AG09319 (cell line): ENCODE data around the gene AGAP5.
"Not testable (repeated sequence)": the region's sequence is repeated elsewhere in the genome, so short reads cannot be mapped to it uniquely, and the experiment has no call there.

ENCODE experiments used
- DNase-seq: peaks from one replicate; pipeline ENCODE4 v3.0.0-alpha.2; 2010; ENCODE audit warnings: low read depth; ENCODE audit errors: extremely low read depth
- TF ChIP-seq, protein P1 (sequence below): IDR thresholded peaks from 2 replicates; pipeline ENCODE4 v1.5.1; 2011; ENCODE audit warnings: low read depth, mild to moderate bottlenecking, inconsistent platforms, low read length, moderate library complexity

Gene AGAP5

GRCh38 chr10:73697675-73698159, at the start of gene AGAP5:
Gene AGAP5, minus strand, starts transcription at chr10:73698109. Its CDS starts 354 bp downstream, at chr10:73697755.
- DNase-seq, result not testable (repeated sequence)

DNA sequence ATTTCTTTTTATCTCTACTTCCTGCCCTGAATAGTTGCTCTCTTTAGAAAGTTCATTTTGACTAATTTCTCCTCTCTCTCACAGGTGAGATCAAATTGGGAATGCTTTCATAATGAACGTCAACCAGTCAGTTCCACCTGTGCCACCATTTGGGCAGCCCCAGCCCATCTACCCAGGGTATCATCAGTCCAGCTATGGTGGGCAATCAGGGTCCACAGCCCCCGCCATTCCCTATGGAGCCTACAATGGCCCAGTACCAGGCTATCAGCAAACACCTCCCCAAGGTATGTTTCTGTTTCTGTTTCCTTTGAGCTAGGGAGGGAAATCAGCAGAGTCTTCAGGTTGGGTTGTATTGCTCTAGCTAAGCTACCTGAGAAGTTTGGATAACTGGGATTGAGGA, 48.8 kb upstream of the AGAP5 start:
- no peak for DNase-seq
- TF ChIP-seq, protein P1, sequence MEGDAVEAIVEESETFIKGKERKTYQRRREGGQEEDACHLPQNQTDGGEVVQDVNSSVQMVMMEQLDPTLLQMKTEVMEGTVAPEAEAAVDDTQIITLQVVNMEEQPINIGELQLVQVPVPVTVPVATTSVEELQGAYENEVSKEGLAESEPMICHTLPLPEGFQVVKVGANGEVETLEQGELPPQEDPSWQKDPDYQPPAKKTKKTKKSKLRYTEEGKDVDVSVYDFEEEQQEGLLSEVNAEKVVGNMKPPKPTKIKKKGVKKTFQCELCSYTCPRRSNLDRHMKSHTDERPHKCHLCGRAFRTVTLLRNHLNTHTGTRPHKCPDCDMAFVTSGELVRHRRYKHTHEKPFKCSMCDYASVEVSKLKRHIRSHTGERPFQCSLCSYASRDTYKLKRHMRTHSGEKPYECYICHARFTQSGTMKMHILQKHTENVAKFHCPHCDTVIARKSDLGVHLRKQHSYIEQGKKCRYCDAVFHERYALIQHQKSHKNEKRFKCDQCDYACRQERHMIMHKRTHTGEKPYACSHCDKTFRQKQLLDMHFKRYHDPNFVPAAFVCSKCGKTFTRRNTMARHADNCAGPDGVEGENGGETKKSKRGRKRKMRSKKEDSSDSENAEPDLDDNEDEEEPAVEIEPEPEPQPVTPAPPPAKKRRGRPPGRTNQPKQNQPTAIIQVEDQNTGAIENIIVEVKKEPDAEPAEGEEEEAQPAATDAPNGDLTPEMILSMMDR, result no peak

DNA sequence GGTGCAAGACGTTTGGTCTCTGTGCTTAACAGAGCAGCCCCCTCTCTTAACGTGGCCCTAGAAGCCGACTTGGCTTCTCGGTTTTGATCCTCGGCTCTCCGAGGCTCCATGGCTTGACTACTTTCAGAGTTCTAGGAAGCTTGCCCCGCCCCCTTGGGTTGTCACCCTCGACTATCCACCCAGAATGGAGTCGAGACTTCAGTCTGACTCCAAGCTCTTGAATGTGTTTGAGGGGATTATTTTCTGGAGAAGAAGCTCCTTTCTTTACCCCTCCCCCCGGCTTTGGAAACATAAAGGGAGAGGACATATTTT, 46.7 kb upstream of the AGAP5 start:
- no peak for DNase-seq
- TF ChIP-seq, protein P1, result no peak

DNA sequence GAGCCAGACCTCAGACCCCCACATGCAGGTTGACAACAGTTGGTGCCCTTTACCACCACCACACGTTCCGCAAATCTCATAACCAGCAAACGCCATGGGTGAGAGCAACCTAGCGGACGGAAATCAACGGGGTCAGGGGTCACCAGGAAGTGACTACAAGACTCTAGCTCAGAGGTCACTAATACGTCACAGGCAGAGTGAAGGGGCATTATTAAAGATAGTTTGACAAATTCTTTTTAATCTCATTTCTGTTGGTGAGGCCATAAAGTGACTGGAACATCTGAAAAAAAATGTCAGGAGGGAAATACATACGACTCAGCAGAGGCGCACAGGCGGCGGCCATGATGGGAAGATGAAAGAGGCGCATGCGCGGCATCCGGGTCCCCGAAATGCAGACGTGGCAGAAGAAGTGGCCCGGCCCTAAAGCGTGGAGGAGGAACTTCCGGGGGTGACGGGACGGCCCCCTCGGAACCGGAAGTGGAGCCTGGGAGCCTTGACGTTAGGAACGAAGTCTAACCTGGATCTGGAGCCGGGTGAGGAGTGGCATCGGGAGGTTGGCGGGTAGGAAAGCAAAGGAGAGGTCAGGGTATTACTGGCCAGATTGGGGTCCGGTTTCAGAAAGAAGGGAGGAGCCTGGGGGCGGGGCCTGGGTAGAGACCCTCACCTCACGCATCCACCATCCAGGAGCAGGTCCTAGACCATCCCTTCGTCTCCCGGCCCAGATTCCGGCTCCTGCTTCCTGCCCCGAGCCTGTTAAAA, 46.2 kb upstream of the AGAP5 start, which contains the start of gene SEC24C:
TSS of gene SEC24C (plus strand) at position 468 of the 759 bp plus-strand sequence. CDS start 2,461 bp downstream, outside the sequence.
- TF ChIP-seq, protein P1, result no peak
- DNase-seq, result peak; percentile 87

GRCh38 chr10:73743327-73743904, 45.5 kb upstream of the AGAP5 start:
- DNase-seq, result no peak
- TF ChIP-seq, protein P1, result no peak

DNA sequence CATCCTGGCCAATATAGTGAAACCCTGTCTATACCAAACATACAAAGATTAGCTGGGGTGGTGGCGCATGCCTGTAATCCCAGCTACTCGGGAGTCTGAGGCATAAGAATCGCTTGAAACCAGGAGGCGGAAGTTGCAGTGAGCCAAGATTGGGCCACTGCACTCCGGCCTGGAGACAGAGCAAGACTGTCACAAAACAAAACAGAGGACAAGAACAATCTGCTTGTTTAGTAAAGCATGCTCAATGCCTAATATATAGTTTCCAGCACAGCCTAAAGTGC, 44.5 kb upstream of the AGAP5 start:
- TF ChIP-seq, protein P1, result no peak
- DNase-seq, result no peak

GRCh38 chr10:73740501-73741254, 42.8 kb upstream of the AGAP5 start:
- DNase-seq, result not testable (repeated sequence)

- TF ChIP-seq, protein P1, result no peak
- no peak for DNase-seq
Observed at GRCh38 chr10:73734796-73735305, 36.9 kb upstream of the AGAP5 start.
